Fibroblast of pulmonary artery (primary cell): ENCODE results near the gene SYT14.

Source experiments
- DNase-seq: peaks from one replicate; pipeline ENCODE4 v3.0.0-alpha.2; 2010; ENCODE audit warnings: low read depth
- H3K4me3 ChIP-seq: replicated peaks from 2 replicates; pipeline ENCODE4 v1.5.1; 2011; ENCODE audit warnings: low read depth, mild to moderate bottlenecking, control low read depth, low read length, moderate library complexity
- CTCF ChIP-seq: IDR thresholded peaks from 2 replicates; pipeline ENCODE4 v1.5.1; 2011; ENCODE audit warnings: mild to moderate bottlenecking, control low read depth, low read length, inconsistent platforms; ENCODE audit errors: missing control alignments

SYT14 gene

DNA sequence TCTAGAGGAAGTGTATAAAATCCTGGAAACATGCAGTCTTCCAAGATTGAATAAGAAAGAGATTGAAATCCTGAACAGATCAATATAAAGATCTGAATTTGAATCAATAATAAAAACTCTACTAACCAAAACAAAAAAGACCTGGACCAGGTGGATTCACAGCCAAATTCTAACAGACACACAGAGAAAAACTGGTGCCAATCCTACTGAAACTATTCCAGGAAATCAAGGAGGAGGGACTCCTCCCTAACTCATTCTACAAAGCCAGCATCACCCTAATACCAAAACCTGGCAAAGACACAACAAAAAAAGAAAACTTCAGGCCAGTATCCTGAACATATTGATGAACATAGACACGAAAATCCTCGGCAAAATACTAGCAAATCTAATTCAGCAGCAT, 58.3 kb downstream of the SYT14 start:
- no peak for DNase-seq
- no peak overlapping the region for H3K4me3 ChIP-seq
- TF ChIP-seq CTCF: no peak

DNA sequence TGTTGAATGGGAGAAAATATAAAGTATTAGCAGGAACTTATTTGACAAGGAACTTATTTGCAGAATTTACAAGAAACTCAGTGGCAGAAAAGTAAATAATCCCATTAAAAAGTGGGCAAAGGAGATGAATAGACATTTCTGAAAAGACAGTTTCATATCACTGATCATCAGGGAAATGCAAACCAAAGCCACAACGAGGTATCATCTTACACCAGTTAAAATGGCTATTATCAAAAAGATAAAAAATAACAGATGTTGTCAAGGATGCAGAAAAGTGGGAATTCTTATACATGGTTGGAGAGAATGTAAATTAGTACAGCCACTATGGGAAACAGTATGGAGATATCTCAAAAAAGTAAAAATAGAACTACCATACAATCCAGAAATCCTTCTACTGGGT, 61.0 kb downstream of the SYT14 start:
- DNase-seq: no peak
- no peak overlapping the region for H3K4me3 ChIP-seq
- no peak for TF ChIP-seq CTCF

- no peak overlapping the region for H3K4me3 ChIP-seq
- peak; percentile 39 for DNase-seq
- no peak for TF ChIP-seq CTCF
These were observed 63.7 kb downstream of the SYT14 start for GRCh38 chr1:210001751-210002150.

GRCh38 chr1:210003501-210003900, 65.5 kb downstream of the SYT14 start:
- H3K4me3 ChIP-seq: no peak overlapping the region
- DNase-seq: peak; percentile 26
- TF ChIP-seq CTCF: no peak

GRCh38 chr1:210010161-210010560, 72.1 kb downstream of the SYT14 start:
- H3K4me3 ChIP-seq: no peak overlapping the region
- DNase-seq: no peak
- TF ChIP-seq CTCF: no peak

DNA sequence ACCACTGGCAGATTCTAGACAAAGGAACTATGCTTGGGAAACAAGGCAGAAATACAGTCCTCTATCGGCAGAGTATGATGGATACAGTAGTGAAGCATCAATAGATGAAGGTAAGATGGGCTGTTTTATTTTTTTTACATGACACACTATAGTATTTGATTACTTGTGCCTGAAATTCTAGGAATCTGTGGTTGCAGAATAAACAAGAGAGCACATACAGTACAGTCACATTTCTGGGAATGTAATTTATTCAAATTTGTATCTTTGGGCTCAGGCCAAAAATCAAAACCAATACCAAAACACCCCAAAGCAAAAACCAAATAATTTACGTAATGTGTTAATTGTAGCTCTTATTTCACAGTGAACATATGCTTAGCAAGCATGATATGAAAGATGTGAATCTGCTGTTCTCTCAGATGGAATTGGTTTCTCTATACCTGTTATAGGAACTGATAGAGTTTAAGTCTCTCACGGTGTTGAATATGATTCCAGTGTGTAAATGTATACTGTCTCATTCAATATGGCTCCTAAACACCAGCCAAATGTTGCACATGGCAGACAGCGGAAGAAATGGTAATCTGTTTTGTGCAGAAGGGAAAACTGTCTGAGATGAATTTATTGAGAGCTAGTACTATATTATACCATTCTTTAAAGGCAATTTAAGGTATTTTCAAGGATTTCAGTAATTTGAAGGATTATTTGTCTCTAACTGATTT, 83.3 kb downstream of the SYT14 start:
- no peak for DNase-seq
- no peak for TF ChIP-seq CTCF
- H3K4me3 ChIP-seq: no peak overlapping the region

GRCh38 chr1:210022044-210022443, 84.0 kb downstream of the SYT14 start:
- TF ChIP-seq CTCF: no peak
- no peak overlapping the region for H3K4me3 ChIP-seq
- no peak for DNase-seq
